Hepatocyte (in vitro differentiated cells): ENCODE measurements around the gene MGARP. TPM values are rescaled to one million over a fixed set of nuclear protein-coding genes. Genes with fewer than 3 reads are reported as not detected.

Experiments used
- DNase-seq: peaks from one replicate; pipeline ENCODE4 v3.0.0-alpha.2; 2016; ENCODE audit warnings: low spot score
- H2AFZ ChIP-seq: fragments of 200-600 bp; sonication (generic); 2 replicates; pipeline ENCODE4 v1.6.0; 2016; ENCODE audit warnings: antibody characterized with exemption, mild to moderate bottlenecking
- H3K27ac ChIP-seq: fragments of 200-600 bp; sonication (generic); 2 replicates; pipeline ENCODE4 v1.5.1; 2016; ENCODE audit warnings: mild to moderate bottlenecking
- H3K27me3 ChIP-seq: fragments of 200-600 bp; sonication (generic); 2 replicates; pipeline ENCODE4 v1.6.1; 2016
- H3K36me3 ChIP-seq: fragments of 200-600 bp; sonication (generic); replicated peaks from 2 replicates; pipeline ENCODE4 v1.5.1; 2016; ENCODE audit warnings: low read depth; ENCODE audit not compliant: insufficient read depth
- H3K4me1 ChIP-seq: fragments of 200-600 bp; sonication (generic); 2 replicates; pipeline ENCODE4 v1.5.1; 2016; ENCODE audit warnings: mild to moderate bottlenecking, moderate library complexity; ENCODE audit not compliant: insufficient read depth
- H3K4me2 ChIP-seq: fragments of 200-600 bp; sonication (generic); 2 replicates; pipeline ENCODE4 v1.6.0; 2016
- H3K4me3 ChIP-seq: fragments of 200-600 bp; sonication (generic); 2 replicates; pipeline ENCODE4 v1.5.1; 2016; ENCODE audit warnings: mild to moderate bottlenecking
- H3K79me2 ChIP-seq: fragments of 200-600 bp; sonication (generic); 2 replicates; pipeline ENCODE4 v1.6.0; 2017; ENCODE audit warnings: mild to moderate bottlenecking
- H3K9me2 ChIP-seq: fragments of 200-600 bp; sonication (generic); replicated peaks from 2 replicates; pipeline ENCODE4 v1.6.0; 2017; ENCODE audit warnings: mild to moderate bottlenecking; ENCODE audit not compliant: insufficient read depth
- H3K9me3 ChIP-seq: fragments of 200-600 bp; sonication (generic); 2 replicates; pipeline ENCODE4 v1.5.1; 2016; ENCODE audit warnings: low read depth, mild to moderate bottlenecking
- H4K20me1 ChIP-seq: fragments of 200-600 bp; sonication (generic); 2 replicates; pipeline ENCODE4 v1.6.0; 2016; ENCODE audit warnings: mild to moderate bottlenecking; ENCODE audit not compliant: insufficient read depth, poor library complexity, severe bottlenecking
- CTCF ChIP-seq: fragments of 200-600 bp; sonication (generic); IDR thresholded peaks from 2 replicates; pipeline ENCODE4 v1.5.1; 2016; ENCODE audit warnings: antibody characterized with exemption, mild to moderate bottlenecking; ENCODE audit not compliant: poor library complexity
- EZH2 ChIP-seq: fragments of 200-600 bp; sonication (generic); IDR thresholded peaks from 2 replicates; pipeline ENCODE4 v1.6.1; 2016; ENCODE audit warnings: antibody characterized with exemption, mild to moderate bottlenecking, borderline replicate concordance
- EZH2phosphoT487 ChIP-seq: fragments of 200-600 bp; sonication (generic); IDR thresholded peaks from one replicate; pipeline ENCODE4 v1.6.1; 2018; ENCODE audit warnings: antibody characterized with exemption, mild to moderate bottlenecking, low read depth, moderate library complexity; ENCODE audit not compliant: unreplicated experiment, severe bottlenecking
- WGBS: methylation state at CpG from one replicate; pipeline ENCODE4 v1.1.6; 2016; ENCODE audit warnings: low lambda C conversion rate; ENCODE audit errors: missing lambda C conversion rate; 5-methylcytosine and 5-hydroxymethylcytosine counted together
- polyA plus RNA-seq: library from polyadenylated mRNA; unstranded; fragments of >200 nt; fragmentation: Nextera tagmentation; extraction: Ambion mirVana; gene quantifications from 2 replicates; pipeline ENCODE4 v1.2.1, GENCODE V29; 2016
- total RNA-seq: library from RNA; depleted of rRNA; stranded (reverse); fragments of >200 nt; gene quantifications from 2 replicates; pipeline ENCODE4 v1.2.3, GENCODE V29; 2014

MGARP gene
- total and polyA plus RNA-seq, 2 experiments from 2014 or later: 0.90 to 4.3 TPM

- Histone ChIP-seq H3K9me3 (no peaks in the 10 kb centered on the region), H3K79me2 (no peaks in the 10 kb centered on the region), H3K27me3 (no peaks in the 10 kb centered on the region), H3K4me2 (no peak overlapping the region), H3K9me2 (no peaks in the 10 kb centered on the region), H3K4me3 (no peak overlapping the region), H3K4me1 (no peaks in the 10 kb centered on the region), H2AFZ (no peak overlapping the region), H3K27ac (no peak overlapping the region), H3K36me3 (no peaks in the 10 kb centered on the region), H4K20me1 (no peaks in the 10 kb centered on the region)
- WGBS: 84% methylated on average over 3 of the region's 3 CpGs
- DNase-seq: no peak
- TF ChIP-seq EZH2phosphoT487 (no peak), CTCF (no peak), EZH2 (no peak)
Observed at GRCh38 chr4:139234253-139234652, 45.8 kb downstream of the MGARP start.

- 34% methylated on average over 3 of the region's 3 CpGs for WGBS
- H3K4me3 ChIP-seq: no peak overlapping the region
- DNase-seq: peak; percentile 70
- H3K4me1 ChIP-seq: no peaks in the 10 kb centered on the region
- no peak overlapping the region for H3K27ac ChIP-seq
- H3K9me3 ChIP-seq: no peaks in the 10 kb centered on the region
- no peak overlapping the region for H2AFZ ChIP-seq
- TF ChIP-seq CTCF (peak; percentile 78), EZH2 (no peak)
- H3K4me2 ChIP-seq: no peak overlapping the region
- H3K27me3 ChIP-seq: no peaks in the 10 kb centered on the region
- H4K20me1 ChIP-seq: no peaks in the 10 kb centered on the region
- no peaks in the 10 kb centered on the region for H3K36me3 ChIP-seq
- no peaks in the 10 kb centered on the region for H3K9me2 ChIP-seq
- no peaks in the 10 kb centered on the region for H3K79me2 ChIP-seq
Observed at GRCh38 chr4:139229534-139230039, 50.4 kb downstream of the MGARP start.

GRCh38 chr4:139227729-139228404 lies 52.2 kb downstream of the MGARP start:
- no peaks in the 10 kb centered on the region for H3K9me3 ChIP-seq
- no peak for TF ChIP-seq EZH2
- TF ChIP-seq EZH2phosphoT487: no peak
- TF ChIP-seq CTCF: no peak
- DNase-seq: no peak
- H3K4me3 ChIP-seq: no peak overlapping the region
- no peak overlapping the region for H2AFZ ChIP-seq
- no peaks in the 10 kb centered on the region for H4K20me1 ChIP-seq
- H3K27me3 ChIP-seq: no peaks in the 10 kb centered on the region
- H3K4me1 ChIP-seq: no peaks in the 10 kb centered on the region
- no peaks in the 10 kb centered on the region for H3K36me3 ChIP-seq
- WGBS: 75% methylated on average over 2 of the region's 2 CpGs
- H3K9me2 ChIP-seq: no peaks in the 10 kb centered on the region
- H3K79me2 ChIP-seq: no peaks in the 10 kb centered on the region
- H3K27ac ChIP-seq: no peak overlapping the region
- H3K4me2 ChIP-seq: no peak overlapping the region
